Effector memory CD4-positive, alpha-beta T cell (primary cell): ENCODE results near the gene UPF1.
A peak's percentile ranks its signal among the peaks of the same experiment; 100 is the strongest.

Source experiments
- DNase-seq, 3 donors: peaks; one replicate each; pipeline ENCODE4 v3.0.0-alpha.2; 2020
- H3K27ac ChIP-seq: 2 replicates; pipeline ENCODE4 v1.7.0; 2013; ENCODE audit warnings: mild to moderate bottlenecking, low read length, moderate library complexity; ENCODE audit not compliant: insufficient read depth, poor library complexity, severe bottlenecking
- H3K27me3 ChIP-seq: replicated peaks from 2 replicates; pipeline ENCODE4 v1.7.0; 2013; ENCODE audit warnings: mild to moderate bottlenecking, low read length; ENCODE audit not compliant: insufficient read depth, control insufficient read depth, poor library complexity, severe bottlenecking
- H3K36me3 ChIP-seq: 2 replicates; pipeline ENCODE4 v1.7.0; 2013; ENCODE audit warnings: mild to moderate bottlenecking, low read length, moderate library complexity; ENCODE audit not compliant: control insufficient read depth, insufficient read depth
- H3K4me1 ChIP-seq: 2 replicates; pipeline ENCODE4 v1.7.0; 2013; ENCODE audit warnings: low read length, mild to moderate bottlenecking; ENCODE audit not compliant: control insufficient read depth, insufficient read depth, poor library complexity, severe bottlenecking
- H3K4me3 ChIP-seq: 2 replicates; pipeline ENCODE4 v1.7.0; 2013; ENCODE audit warnings: low read length, low read depth, mild to moderate bottlenecking; ENCODE audit not compliant: insufficient read depth, poor library complexity, severe bottlenecking
- H3K9me3 ChIP-seq: 2 replicates; pipeline ENCODE4 v1.7.0; 2013; ENCODE audit warnings: mild to moderate bottlenecking, low read length, moderate library complexity; ENCODE audit not compliant: control insufficient read depth

UPF1 gene

GRCh38 chr19:18863843-18864362 lies 32.1 kb downstream of the UPF1 start:
- Histone ChIP-seq H3K4me3 (no peak overlapping the region), H3K27ac (no peak overlapping the region), H3K36me3 (peaks cover 92% of the 10 kb centered on the region), H3K4me1 (no peaks in the 10 kb centered on the region), H3K9me3 (no peaks in the 10 kb centered on the region), H3K27me3 (no peaks in the 10 kb centered on the region)
- DNase-seq: no peak

GRCh38 chr19:18865106-18865972 lies 33.6 kb downstream of the UPF1 start:
- Histone ChIP-seq H3K4me3 (no peak overlapping the region), H3K9me3 (no peaks in the 10 kb centered on the region), H3K4me1 (peaks cover 7% of the 10 kb centered on the region), H3K27me3 (peaks cover 3% of the 10 kb centered on the region), H3K36me3 (peaks cover 77% of the 10 kb centered on the region), H3K27ac (no peak overlapping the region)
- no peak for DNase-seq

- H3K4me3 ChIP-seq: no peak overlapping the region
- no peaks in the 10 kb centered on the region for H3K9me3 ChIP-seq
- H3K27me3 ChIP-seq: peaks cover 3% of the 10 kb centered on the region
- peak; percentile 27 to 57 (median 31) for DNase-seq
- H3K27ac ChIP-seq: no peak overlapping the region
- H3K36me3 ChIP-seq: peaks cover 69% of the 10 kb centered on the region
- peaks cover 11% of the 10 kb centered on the region for H3K4me1 ChIP-seq
Measured at GRCh38 chr19:18865973-18866799, 34.4 kb downstream of the UPF1 start.

GRCh38 chr19:18866800-18867123 lies 35.0 kb downstream of the UPF1 start:
- peaks cover 11% of the 10 kb centered on the region for H3K4me1 ChIP-seq
- no peaks in the 10 kb centered on the region for H3K9me3 ChIP-seq
- H3K36me3 ChIP-seq: peaks cover 64% of the 10 kb centered on the region
- DNase-seq: no peak
- no peak overlapping the region for H3K4me3 ChIP-seq
- peaks cover 3% of the 10 kb centered on the region for H3K27me3 ChIP-seq
- no peak overlapping the region for H3K27ac ChIP-seq

- H3K27ac ChIP-seq: no peak overlapping the region
- no peaks in the 10 kb centered on the region for H3K9me3 ChIP-seq
- H3K4me1 ChIP-seq: peaks cover 11% of the 10 kb centered on the region
- DNase-seq: no peak
- H3K4me3 ChIP-seq: no peak overlapping the region
- peaks cover 59% of the 10 kb centered on the region for H3K36me3 ChIP-seq
- H3K27me3 ChIP-seq: peaks cover 3% of the 10 kb centered on the region
Measured at GRCh38 chr19:18867199-18867598, 35.4 kb downstream of the UPF1 start.

- peaks cover 11% of the 10 kb centered on the region for H3K4me1 ChIP-seq
- no peak overlapping the region for H3K4me3 ChIP-seq
- H3K27ac ChIP-seq: no peak overlapping the region
- DNase-seq: no peak
- peaks cover 3% of the 10 kb centered on the region for H3K27me3 ChIP-seq
- H3K36me3 ChIP-seq: peaks cover 54% of the 10 kb centered on the region
- H3K9me3 ChIP-seq: no peaks in the 10 kb centered on the region
Measured at GRCh38 chr19:18867751-18868150, 36.0 kb downstream of the UPF1 start.

GRCh38 chr19:18868380-18869022 lies 36.7 kb downstream of the UPF1 start:
- Histone ChIP-seq H3K27ac (no peak overlapping the region), H3K9me3 (no peaks in the 10 kb centered on the region), H3K4me1 (peaks cover 11% of the 10 kb centered on the region), H3K36me3 (peaks cover 46% of the 10 kb centered on the region), H3K27me3 (peaks cover 3% of the 10 kb centered on the region), H3K4me3 (no peak overlapping the region)
- DNase-seq: no peak

- no peak for DNase-seq
- peaks cover 3% of the 10 kb centered on the region for H3K27me3 ChIP-seq
- H3K36me3 ChIP-seq: peaks cover 40% of the 10 kb centered on the region
- no peaks in the 10 kb centered on the region for H3K9me3 ChIP-seq
- no peak overlapping the region for H3K27ac ChIP-seq
- H3K4me1 ChIP-seq: peaks cover 11% of the 10 kb centered on the region
- no peak overlapping the region for H3K4me3 ChIP-seq
Measured at GRCh38 chr19:18869023-18869618, 37.4 kb downstream of the UPF1 start.

GRCh38 chr19:18869781-18870530 lies 38.2 kb downstream of the UPF1 start:
- H3K36me3 ChIP-seq: peaks cover 32% of the 10 kb centered on the region

More at GRCh38 chr19:18869781-18870530, 38.2 kb downstream of the UPF1 start:
- no peaks in the 10 kb centered on the region for H3K9me3 ChIP-seq
- no peak overlapping the region for H3K4me3 ChIP-seq
- DNase-seq: no peak
- peaks cover 3% of the 10 kb centered on the region for H3K27me3 ChIP-seq
- no peak overlapping the region for H3K27ac ChIP-seq
- H3K4me1 ChIP-seq: peaks cover 11% of the 10 kb centered on the region
